C4-2B (cell line): ENCODE measurements around the gene INO80B.

ENCODE experiments used
- H3K27ac ChIP-seq: fragments of 450-650 bp; 2 replicates; pipeline ENCODE4 v1.5.1; 2017
- ZFX ChIP-seq: fragments of 450-650 bp; IDR thresholded peaks from 2 replicates; pipeline ENCODE4 v1.6.1; 2017
- TF ChIP-seq, protein P1 (sequence below): fragments of 450-650 bp; conservative IDR thresholded peaks from 2 replicates; pipeline ENCODE4 v1.5.1; 2017; ENCODE audit warnings: mild to moderate bottlenecking

INO80B gene

DNA sequence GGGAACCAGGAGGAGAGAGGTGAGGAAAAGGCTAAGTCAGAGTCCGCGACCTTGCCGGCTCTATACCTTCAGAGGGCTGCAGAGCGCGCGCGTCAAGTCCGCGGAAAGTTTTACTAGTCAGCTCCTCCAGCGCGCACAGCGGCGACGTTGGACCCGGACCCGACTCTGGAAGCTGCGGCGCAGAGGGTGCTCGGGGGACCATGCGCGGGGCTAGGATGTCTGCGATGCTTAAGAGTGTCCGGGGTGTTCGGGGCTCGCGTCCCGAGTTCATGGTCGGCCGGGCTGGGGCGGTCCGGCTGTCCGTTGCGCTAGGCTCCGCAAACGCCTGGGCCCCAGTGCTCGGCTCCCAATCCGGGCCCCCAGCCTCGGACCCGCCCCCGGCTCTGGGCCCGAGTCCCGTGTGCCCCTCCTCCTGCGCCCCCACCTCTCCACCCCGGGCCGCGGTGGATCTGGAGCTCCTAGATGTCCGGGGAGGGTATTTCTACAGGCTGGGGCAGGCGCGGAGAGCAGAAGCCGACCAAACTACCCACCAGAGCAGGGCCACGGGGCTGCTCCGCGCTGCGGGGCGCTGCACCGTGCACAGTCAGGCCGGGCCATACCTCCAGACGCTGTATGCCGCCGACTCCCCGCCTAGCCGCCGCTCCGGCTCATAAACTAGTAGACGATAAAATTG is 44.5 kb downstream of the INO80B start, which contains the start of gene LBX2:
Gene LBX2, minus strand, starts transcription at position 337 of the 673 bp plus-strand sequence. Its CDS starts 66 bp downstream, at position 271.
- TF ChIP-seq ZFX: no peak
- TF ChIP-seq, protein P1, sequence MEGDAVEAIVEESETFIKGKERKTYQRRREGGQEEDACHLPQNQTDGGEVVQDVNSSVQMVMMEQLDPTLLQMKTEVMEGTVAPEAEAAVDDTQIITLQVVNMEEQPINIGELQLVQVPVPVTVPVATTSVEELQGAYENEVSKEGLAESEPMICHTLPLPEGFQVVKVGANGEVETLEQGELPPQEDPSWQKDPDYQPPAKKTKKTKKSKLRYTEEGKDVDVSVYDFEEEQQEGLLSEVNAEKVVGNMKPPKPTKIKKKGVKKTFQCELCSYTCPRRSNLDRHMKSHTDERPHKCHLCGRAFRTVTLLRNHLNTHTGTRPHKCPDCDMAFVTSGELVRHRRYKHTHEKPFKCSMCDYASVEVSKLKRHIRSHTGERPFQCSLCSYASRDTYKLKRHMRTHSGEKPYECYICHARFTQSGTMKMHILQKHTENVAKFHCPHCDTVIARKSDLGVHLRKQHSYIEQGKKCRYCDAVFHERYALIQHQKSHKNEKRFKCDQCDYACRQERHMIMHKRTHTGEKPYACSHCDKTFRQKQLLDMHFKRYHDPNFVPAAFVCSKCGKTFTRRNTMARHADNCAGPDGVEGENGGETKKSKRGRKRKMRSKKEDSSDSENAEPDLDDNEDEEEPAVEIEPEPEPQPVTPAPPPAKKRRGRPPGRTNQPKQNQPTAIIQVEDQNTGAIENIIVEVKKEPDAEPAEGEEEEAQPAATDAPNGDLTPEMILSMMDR: no peak
- H3K27ac ChIP-seq: no peak within 1 kb of the TSS

GRCh38 chr2:74499940-74500577 is 45.2 kb downstream of the INO80B start:
- TF ChIP-seq, protein P1: no peak
- no peak for TF ChIP-seq ZFX
- no peak overlapping the region for H3K27ac ChIP-seq

GRCh38 chr2:74500578-74500946 is 45.7 kb downstream of the INO80B start:
- TF ChIP-seq, protein P1: no peak
- H3K27ac ChIP-seq: no peak overlapping the region

DNA sequence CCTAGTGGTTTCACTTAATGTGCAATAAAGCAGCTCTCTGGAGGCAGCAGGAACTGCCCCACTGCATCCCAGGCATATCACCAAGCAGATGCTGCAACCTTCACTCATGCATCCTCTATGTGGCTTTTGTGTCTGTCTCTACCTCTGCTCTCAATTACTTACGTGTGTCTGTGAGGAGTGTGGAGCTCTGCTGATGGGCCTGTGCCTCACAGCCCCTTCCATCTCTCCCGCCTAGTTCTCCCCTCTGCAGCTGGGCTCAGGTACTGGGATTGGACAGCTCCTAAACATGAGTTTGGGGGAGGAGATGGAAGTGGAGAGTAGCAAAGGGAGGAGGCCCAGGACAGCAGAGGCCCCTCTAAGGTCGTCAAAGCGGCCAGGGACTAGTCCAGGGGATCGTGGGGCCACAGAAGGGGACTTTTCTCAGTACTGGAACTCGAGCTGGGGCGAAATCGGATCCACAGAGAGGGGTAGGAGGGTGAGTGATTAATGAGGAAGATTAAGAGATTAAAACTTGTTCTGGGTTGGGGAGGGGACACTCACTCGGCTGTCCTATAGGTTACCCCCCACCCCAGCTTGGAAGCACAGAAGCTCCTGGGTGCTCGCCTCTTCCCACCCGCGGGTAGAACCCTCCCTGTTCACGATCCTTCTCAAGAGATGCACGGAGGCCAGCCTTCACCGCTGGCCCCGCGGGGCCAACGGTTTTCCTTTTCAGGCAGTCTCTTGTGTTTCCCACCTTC is 46.6 kb downstream of the INO80B start:
- TF ChIP-seq, protein P1: no peak
- H3K27ac ChIP-seq: no peak overlapping the region

DNA sequence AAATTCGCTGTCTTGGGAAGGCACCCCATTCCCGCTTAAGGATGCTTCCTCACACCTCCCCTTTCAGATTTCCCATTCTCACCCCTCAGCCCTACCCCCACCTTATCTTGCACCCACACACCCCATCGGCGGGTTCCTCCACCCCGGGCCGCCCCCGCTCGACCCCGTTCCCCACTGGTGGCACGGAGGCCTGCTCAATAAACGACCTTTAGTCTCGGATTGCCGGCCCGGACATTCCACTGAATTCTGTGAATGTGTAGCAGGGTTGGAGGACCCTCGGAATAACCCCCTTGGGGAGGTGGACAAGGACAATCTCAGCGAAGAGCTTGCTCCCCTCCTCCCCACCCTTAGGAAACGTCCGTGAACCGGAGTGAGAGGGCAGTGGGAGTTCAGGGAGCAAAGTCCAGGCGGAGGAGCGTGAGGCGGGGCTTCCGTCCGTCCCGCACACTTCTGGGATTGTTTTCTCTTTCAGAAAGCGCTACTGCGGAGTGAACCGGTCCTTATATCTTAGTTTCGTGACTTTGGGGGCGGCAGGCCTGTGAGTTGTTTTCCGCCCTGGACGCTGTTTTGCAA is 47.3 kb downstream of the INO80B start:
- TF ChIP-seq ZFX: no peak
- TF ChIP-seq, protein P1: no peak
- no peak overlapping the region for H3K27ac ChIP-seq

DNA sequence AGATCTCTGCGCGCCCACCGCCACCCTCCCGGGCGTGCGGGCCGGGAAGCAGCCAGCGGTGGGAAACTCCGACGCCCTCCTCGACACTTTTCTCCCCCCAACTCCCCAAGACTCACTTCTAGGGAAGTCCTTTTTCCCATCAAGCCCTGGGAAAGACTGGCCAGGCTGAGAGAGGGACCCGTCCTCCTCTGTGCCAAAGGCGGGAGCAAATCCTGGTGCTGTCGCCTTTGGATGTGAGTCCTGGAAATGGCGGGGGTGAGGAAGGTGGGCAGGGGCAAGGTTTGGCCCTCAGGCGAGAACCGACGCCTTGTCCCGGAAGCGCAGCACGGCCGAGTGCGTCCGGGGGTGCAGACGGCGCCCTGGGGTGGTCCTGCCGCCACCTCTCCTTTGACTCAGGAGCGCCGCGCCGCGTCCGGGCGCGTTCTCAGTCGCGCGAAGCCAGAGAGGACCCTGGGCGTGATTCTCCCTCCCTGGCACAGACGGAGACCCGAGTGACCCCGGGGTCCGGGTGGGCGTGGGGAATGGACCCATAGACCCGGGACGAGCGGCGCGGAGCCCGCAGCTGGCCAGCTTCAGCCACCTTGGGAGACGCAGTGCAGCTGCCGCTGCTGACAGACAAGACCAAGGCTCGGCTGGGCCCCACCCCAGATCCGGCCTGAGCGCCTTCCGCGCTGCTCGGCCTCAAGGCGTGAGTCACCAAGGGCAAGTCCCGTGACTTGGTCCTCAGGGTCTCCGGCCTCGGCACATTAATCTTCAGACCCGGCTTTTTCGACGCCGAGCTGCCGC is 48.0 kb downstream of the INO80B start:
- no peak for TF ChIP-seq ZFX
- TF ChIP-seq, protein P1: no peak
- H3K27ac ChIP-seq: no peak overlapping the region
